Left renal cortex interstitium (tissue), 4 donors: Measurements from ENCODE around the gene DEGS2. TPM values are rescaled to one million over a fixed set of nuclear protein-coding genes. Genes with fewer than 3 reads are reported as not detected.
"Not testable (repeated sequence)": the region's sequence is repeated elsewhere in the genome, so short reads cannot be mapped to it uniquely, and the experiment has no call there.

Source experiments
- DNase-seq, 4 donors: peaks; one replicate each; pipeline ENCODE4 v3.0.0-alpha.2; 2013; ENCODE audit warnings: low read depth in 4 of 4, low spot score in 2 of 4, missing footprints in 1 of 4
- polyA plus RNA-seq, 4 donors: library from polyadenylated mRNA; unstranded; fragments of 120-200 nt; gene quantifications; one replicate each; pipeline ENCODE4 v1.2.1, GENCODE V29; 2013; ENCODE audit not compliant: insufficient read length in 4 of 4

The DEGS2 gene
- polyA plus RNA-seq, 4 donors, result 8.1 to 18.2 (median 11.1) TPM

- DNase-seq, result not testable (repeated sequence)
Measured at GRCh38 chr14:100180671-100181070, 21.2 kb upstream of the DEGS2 start.

- no peak for DNase-seq
Measured at GRCh38 chr14:100178691-100179090, 19.2 kb upstream of the DEGS2 start.

- no peak for DNase-seq
Measured at GRCh38 chr14:100176811-100177327, 17.4 kb upstream of the DEGS2 start.

- DNase-seq, result no peak
Measured at GRCh38 chr14:100173353-100173752, 13.9 kb upstream of the DEGS2 start.

GRCh38 chr14:100172811-100173210, 13.4 kb upstream of the DEGS2 start:
- no peak for DNase-seq

GRCh38 chr14:100170880-100171279, 11.4 kb upstream of the DEGS2 start:
- DNase-seq, result no peak

GRCh38 chr14:100168506-100168905, 9.1 kb upstream of the DEGS2 start:
- no peak for DNase-seq

- no peak for DNase-seq
Measured at GRCh38 chr14:100165831-100166440, 6.5 kb upstream of the DEGS2 start.

- no peak for DNase-seq
Measured at GRCh38 chr14:100165376-100165775, 5.9 kb upstream of the DEGS2 start.

GRCh38 chr14:100160534-100160916, 1.1 kb upstream of the DEGS2 start:
- no peak for DNase-seq

- DNase-seq, result no peak
Measured at GRCh38 chr14:100159865-100160533, 554 bp upstream of the DEGS2 start.

- no peak for DNase-seq
Measured at GRCh38 chr14:100158566-100159093, 815 bp downstream of the DEGS2 start.

- DNase-seq, result not testable (repeated sequence)
Measured at GRCh38 chr14:100157548-100158232, 1.8 kb downstream of the DEGS2 start.

- no peak for DNase-seq
Measured at GRCh38 chr14:100156776-100157175, 2.7 kb downstream of the DEGS2 start.

- DNase-seq, result no peak
Measured at GRCh38 chr14:100155756-100156616, 3.5 kb downstream of the DEGS2 start.

- DNase-seq, result no peak
Measured at GRCh38 chr14:100155049-100155621, 4.3 kb downstream of the DEGS2 start.

GRCh38 chr14:100153560-100153959, 5.9 kb downstream of the DEGS2 start:
- no peak for DNase-seq

GRCh38 chr14:100152091-100152490, 7.4 kb downstream of the DEGS2 start:
- no peak for DNase-seq

- no peak for DNase-seq
Measured at GRCh38 chr14:100150932-100151587, 8.4 kb downstream of the DEGS2 start.
